ENCODE measurements around the gene ARHGDIG.
"Not testable (repeated sequence)": the region's sequence is repeated elsewhere in the genome, so short reads cannot be mapped to it uniquely, and the experiment has no call there.

The ARHGDIG gene

DNA sequence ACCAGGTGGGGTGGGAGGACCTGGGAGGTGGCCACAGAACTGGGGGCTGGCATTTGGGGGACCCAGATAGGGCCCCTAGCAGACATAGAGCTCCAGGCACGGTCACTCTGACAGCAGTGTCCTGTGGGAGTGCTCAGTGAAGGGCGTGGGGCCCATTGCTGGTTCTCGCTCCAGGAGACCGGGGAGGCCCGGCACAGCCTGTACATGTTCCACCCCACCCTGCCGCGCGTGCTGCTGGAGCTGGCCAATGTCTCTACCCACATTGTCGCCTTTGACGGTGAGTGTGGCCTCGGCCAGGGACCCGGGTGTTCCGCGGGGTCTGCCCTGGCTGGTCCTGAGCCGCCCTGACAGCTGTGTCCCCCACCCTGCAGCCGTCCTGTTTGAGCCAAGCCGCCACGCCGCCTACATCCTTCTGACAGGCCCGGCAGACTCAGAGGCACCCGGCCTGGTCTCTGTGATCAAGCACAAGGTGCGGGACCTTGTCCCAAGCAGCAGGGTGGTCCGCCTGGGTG lies 15.9 kb upstream of the ARHGDIG start:
- DNase-seq: no peak

DNA sequence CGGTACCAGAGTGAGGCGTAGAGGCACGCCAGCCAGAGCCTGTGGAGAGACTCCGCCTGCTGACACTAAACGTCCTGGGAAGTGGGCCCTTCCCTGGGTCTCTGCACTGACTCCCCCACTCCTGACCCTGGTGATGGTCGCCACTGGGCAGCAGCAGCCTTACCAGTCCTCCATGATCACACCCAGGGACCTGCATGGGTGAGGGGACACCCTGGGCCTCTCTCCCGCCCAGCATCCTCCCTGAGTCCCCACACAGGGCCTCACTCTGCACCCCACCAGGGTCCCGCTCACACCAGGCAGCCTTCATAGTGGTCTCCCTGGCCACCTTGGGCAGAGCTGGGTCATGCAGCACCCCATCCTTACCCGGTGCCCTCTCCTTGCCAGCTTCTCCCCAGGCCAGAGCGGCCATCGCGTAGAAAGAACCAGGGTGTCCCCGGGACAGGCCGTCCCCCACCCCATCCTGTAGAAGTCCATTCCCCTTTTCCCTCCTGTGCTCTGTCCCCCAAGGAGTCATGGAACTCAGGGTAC lies 15.3 kb upstream of the ARHGDIG start:
- DNase-seq: no peak

DNA sequence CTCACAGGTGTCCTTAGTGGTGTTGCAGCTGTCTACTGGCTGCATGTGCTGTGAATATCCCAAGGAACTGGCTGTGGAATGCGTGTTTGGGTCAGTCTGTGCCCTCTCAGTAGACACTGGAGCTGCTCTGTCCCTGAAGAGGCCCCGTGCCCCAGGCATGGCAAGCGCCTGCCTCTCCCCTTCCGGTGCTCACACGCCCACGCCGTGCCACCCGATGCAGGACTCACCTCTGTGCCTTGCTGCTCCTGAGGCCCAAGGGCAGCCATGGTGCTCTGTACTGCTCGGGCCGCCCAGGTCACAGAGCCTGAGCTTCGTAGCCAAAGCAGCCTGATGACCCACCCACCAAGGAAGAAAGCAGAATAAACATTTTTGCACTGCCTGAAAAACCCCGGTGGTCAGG lies 14.7 kb upstream of the ARHGDIG start:
- DNase-seq: no peak

DNA sequence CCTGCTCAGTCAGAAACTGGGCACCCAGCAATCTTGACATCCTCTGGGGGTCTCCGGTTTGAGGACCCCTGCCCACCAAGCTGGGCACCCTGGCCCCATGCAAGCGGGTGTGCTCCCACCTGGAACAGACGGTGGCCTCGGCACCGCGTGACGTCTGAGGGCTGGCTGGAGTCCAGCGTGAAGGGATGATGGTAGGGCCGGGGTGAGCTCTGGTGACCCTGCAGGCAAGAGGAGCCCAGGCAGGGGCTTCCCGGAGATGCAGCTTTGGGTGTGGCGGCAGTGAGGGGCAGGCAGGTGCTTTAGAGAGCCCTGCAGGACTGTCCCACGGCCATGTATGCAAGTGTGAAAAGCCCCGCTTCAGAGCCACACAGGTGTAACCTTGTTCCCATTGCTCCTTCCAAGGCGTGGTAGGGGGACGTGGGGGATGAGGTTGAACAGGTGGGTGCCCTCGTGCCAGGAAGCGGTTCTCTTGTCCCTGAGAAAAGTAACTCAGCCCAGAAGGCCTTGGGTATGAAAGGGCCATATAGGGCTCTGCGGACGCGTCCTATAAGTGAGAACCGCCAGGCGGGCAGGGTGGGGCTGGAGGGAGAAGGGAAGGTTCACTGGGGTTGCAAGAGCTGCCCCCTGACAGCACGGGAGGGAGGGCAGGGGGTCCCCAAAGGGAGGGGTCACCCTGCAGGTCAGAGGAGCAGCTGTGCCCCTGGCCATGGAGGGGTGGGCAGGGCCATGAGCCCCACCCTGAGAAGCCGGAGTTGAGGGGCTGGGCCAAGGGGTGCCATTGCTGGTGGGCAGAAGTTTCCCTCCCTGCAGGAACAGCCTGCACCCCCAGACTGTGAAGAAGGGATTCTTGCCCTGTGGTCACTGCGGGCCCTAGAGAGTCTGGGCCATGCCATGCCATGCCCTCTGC lies 13.9 kb upstream of the ARHGDIG start:
- no peak for DNase-seq

DNA sequence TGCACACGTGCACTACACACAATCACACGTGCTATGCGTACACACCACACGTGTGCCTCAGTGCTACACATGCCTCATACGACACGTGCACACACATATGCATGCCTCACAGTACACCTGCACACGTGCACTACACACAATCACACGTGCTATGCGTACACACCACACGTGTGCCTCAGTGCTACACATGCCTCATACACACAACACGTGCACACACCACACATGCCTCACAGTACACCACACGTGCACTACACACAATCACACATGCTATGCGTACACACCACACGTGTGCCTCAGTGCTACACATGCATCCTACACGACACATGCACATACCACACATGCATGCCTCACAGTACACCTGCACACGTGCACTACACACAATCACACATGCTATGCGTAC lies 12.8 kb upstream of the ARHGDIG start:
- DNase-seq: not testable (repeated sequence)

DNA sequence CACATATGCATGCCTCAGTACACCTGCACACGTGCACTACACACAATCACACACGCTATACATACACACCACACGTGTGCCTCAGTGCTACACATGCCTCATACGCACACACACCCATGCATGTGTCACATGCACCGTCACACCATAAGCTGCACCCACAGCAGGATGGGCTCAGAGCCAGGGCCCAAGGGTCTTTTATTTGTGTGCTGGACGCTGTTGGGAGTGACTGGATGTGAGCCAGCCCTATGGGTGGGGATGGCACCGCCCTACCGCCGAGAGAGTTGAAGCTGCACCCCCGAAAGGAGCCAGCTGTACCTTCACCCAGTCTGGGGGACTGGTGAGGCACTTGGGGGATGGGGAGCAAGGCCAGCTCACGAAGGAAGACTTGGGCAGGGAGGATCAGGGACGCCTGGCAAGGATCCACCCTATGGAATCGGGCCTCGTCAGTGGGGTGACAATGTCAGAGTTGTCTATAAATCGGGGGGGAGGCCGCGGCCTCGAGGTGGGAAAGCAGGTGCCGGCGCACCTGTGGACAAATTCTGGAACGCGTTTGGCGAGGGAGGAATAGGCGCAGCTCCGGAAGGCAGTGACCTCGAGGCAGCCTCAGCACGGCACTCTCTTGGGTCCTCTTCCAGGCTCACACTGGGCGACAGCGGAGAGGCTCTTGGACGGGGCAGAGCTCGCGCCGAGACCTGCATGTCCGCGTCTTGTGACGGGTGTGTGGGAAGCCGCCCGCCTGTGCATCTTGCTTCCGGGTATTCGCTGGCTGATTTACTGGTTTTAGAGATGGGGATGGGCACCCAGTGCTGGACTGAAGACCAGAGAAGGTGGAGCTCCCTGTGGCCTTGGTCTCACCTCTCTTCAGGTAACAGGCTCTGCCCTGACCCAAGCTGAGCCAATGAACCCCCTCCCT lies 12.0 kb upstream of the ARHGDIG start:
- no peak for DNase-seq

DNA sequence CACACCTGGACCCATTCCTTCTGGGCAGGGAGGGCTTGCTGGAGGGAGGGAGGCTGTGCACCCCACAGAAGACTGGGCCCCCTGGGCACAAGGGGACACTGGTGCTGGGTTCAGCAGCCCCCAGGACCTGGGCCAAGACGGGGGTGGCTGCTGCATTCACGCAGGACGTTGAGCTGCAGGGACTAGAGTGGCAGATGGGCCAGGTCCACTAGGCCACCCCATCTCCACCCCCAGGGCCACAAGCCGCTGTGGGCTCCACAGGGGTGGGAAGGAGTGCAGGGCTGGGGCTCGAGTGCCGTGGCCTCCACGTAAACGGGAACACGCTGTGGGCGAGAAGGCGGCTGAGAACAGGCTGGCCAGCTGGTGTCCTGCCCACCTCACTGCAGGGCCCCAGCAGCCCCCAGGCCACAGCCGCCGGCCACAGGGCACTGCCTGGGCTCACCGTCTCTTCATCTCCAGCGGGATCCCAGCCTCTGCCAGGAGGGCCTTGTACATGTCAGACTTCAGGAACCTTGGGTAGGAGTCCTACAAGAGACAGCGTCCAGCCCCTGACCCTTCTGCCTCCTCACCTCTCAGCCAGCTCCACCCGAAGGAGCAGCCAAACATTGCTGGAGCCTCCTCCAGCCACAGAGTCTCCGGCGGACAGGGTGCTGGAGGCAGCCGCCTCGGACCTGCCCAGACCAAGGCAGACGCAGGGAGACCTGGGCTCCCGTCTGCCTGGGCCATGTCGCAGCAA lies 11.2 kb upstream of the ARHGDIG start:
- DNase-seq: no peak

DNA sequence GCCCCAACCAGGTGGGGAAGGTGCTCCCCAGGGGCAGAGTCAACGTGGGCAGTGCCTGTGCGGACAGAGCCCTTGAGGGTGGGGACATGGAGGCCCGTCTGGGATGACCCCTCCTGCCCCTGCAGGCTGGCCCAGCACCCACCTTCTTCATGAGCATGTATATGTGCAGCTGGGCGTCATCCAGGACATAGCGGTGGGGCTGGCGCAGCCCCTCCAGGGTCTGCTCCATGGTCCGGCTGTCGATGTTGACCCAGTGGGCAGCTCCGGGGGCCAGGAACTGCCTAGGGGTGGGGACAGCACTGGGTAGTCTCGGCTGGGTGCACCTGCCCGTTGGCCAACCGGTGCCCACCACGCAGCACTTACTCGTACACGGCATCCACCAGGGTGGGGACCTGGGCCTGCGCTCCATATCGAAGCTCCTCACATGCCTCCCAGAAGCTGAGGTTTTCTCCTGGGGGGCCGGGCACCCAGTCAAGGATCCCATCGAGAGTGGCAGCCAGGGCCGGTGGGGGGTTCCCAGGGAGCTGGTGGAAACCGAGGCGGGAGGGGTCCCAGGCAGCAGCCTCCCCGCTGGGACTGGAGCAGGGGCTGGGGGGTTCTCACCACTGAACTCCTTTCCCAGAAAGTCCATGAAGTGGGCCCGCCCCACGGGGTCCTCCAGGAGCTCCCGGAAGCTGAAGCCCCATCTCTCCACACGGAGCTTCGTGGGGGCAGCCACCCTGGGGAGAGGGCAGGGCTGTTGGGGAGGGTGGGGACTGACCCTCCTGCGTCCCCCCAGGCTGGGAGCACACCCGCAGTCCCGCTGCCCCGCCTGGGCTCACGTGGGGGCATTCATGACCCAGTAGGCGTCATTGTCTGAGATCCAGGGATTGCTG lies 9.8 kb upstream of the ARHGDIG start:
- no peak for DNase-seq

DNA sequence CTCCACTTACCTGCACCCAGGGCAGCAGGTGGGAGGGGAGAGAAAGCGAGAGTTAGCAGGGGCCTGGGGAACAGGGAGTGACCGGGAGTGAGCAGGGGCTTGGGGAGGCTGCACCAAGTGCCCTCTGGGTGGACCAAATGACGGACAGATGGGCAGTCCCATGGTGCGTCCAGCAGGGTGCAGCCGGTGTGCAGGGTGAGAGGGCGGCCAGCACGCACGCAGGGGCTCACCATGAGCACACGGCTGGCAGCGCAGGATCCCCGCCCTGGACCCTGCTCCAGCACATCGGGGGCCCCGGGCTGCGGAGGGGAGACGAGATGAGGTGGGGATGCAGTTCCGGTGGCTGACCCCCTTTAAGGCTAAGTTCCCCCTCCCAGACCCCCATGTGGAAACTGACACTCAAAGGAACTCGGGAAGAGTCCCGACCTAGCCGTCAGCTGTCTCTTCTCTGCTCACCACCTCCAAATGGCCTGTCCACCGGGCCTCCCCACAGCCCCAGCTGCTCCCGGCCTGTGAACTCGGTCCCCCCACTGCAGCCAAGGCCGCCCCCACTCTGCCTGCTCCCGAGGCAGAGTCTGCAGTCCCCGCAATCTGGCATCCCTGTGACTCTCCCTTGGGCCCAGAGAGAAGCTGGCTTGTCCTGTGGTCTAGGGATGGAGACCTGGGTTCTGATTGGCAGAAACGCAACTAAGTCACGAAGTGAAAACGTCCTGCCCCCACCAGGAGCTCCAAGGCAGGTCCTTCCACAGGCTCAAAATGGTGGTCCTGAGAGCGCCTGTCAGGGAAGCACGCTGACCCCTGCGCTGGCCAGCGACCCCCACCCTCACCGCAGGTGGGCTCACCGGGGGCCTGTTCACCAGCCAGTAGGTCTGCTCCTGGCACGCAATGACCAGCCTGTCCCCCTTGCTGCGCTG lies 7.5 kb upstream of the ARHGDIG start:
- no peak for DNase-seq

DNA sequence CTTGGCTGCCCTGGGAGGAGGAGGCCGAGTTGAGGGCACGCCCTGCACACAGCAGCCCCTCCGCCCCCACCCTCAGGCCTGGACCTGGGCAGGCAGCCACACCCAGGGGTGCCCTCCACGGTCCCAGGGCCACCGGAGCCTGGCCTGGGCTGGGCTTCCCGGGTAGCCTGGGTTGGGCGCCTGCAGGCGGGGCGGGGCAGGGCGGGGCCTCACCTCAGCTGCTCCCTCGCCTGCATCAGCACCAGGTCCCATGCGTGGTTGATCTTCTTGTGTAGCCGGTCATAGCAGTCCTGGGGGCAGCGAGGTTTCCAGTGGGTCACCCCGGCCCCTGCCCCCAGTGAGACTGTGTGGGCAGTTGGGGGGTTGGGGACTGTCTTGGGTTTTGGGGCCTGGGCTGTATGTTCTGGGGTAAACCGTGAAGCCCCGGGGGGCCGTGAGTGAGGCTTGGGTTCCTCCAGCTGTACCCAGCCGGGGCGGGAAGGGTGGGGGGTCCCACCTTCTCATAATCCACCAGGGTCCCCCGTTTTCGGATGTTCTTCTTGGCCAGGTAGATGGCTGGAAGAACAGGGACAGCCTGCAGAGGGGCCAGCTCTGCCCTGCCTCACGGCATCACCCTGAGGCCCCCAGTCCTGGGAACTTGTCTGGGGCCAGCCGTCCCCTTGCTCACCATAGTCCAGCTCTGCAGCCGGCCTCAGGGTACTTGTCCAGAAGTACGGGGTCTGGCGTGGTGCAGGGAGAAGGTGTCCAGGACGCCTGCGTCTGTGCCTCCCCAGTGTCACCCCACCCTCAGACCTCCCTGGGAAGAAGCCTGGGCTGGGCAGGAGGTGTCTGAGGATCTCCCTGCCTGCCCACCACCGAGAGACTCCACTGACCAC lies 6.6 kb upstream of the ARHGDIG start:
- DNase-seq: no peak

DNA sequence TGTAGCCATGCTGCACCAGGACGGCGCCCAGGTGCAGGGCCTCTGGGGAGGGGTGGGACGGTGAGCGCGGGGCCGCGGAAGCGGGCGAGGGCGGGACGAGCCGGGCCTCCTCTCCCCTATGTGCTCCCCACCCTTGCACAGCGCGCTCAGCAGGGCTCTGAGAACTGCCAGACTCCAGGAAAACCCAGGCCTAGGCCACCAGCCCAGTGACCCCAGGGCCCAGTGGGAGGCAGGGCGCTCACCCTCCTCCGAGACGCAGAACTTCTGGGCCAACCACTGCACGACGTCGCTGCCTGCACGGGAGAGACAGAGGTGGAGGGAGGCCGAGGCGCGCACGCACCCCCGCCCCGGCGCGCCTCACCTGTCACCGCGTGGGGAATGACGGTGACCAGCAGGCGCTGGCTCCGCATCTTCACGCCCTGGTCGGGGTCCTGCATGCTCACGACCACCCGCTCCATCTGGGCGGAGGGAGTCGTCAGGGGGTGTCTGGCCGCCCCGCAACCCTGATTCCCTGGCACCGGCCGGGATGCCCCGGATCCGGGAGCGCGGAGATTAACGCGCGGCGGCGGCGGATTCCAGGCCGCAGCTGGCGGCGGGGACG lies 5.2 kb upstream of the ARHGDIG start:
- no peak for DNase-seq

DNA sequence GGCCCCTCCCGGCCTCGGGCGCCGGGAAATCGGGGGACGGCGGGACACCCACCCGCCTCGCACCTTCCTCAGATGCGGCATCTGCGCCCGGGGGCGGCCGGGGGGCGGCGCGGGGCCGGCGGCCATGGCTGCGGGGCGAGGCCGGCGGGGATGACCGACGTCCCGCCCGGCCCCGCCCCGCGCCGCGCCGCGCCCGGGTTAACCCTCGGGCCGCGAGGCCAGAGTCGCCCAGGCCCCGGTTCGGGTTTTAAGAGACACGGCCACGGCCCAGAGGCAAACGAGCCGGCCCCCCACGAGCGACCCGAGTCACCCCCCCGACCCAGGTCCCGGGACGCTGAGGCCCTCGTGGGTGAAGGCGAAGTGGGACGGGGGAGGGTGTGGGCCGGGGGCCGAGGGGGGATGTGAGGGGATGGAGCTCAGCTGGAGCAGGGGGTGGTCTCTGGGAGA lies 4.6 kb upstream of the ARHGDIG start, which contains the start of gene RGS11:
Gene RGS11 (minus strand): TSS at position 159 of the 447 bp plus-strand sequence. CDS start 33 bp downstream, at position 126.
- DNase-seq: no peak

DNA sequence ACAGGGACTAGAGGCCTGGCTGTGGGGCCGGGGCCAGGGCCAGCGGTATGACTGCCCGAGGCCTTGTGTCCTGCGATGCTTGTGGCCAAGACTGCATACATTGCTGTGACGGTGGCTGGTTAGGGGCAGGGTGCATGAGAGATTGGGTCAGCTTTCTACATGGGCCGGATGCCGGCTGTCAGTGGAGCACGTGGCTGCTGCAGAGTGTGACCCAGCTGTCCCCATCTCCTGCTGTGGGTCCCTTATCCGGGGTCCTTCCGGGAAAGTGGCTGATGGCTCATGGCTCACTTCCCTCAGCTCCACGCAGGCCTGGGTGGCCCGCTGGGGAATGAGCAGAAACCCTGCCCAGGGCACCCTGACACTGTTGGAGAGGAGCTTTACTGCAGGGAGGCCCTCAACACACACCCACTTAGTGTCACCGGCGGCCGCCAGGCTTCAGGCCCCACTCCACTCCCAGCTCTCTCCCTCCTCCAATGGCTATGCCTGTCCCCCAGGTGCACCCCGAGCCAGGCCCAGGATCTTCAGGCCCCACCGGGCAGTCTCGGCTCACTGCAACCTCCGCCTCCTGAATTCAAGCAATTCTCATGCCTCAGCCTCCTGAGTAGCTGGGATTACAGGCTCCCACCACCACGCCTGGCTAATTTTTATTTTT lies 3.8 kb upstream of the ARHGDIG start:
- DNase-seq: no peak

DNA sequence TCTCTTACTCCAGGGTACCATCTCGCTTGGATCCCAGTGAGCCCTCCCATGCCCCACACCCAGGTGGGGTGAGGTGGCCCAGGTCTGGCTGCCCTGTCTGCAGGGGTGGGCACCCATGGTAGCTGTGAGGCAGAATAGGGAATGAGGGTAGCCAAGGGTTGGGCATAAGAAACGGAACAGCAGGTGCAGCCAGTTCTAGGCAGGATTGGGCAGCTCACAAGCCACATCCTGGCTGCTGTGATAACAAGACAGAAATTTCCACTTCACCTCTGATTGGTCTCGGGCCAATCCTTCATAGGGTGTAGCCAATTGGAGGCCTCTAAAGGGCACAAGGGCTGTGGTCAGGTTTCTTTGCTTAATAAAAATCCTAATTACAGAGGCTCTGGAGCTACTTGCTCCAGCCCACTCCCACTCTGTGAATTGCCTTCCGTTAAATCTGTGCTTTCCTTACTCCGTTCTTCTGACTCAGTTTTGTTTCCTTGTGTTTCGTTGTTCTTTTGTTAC lies 1.5 kb upstream of the ARHGDIG start:
- no peak for DNase-seq

DNA sequence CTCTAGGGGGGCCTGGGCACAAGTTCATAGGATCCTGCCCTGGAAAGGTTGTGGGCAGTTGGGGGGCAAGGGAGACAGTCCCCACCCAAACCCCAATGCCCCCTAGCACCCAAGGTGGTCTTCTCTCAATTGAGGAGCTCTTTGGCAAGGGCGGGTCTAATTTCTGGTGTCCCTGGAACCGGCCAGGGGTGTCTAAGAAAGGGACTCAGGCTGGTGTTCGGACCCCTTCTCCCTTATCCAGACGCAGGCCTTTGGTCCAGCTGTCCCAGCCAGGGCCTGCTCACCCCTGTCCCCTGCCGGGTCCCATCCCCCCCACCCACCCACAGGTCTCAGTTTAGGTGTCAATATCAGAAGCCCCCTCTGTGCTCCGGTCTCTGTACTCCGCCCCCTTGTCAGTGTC lies 860 bp upstream of the ARHGDIG start:
- no peak for DNase-seq

DNA sequence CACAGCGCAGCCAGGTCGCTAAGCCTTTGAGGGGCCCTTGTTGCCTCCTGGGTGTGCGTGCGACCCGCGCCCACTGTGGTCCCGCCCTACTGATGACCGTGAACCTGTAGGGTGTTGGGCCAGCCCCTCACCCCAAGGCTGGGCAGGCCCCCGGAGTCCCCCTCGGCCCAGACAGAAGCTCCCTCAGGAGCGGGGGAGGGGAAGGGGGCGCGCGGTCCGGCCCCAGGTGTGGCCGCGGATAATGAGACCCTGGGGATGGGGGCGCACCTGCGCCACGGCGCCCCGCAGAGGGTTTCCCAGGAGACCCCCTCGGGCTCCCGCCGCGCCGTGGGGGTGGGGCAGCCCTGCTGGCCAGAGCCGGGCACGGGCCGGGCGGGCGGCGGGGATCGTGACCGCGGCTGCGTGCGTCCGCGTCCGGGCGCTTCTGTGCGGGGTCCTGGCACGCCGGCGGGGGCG lies 358 bp upstream of the ARHGDIG start:
- no peak for DNase-seq

DNA sequence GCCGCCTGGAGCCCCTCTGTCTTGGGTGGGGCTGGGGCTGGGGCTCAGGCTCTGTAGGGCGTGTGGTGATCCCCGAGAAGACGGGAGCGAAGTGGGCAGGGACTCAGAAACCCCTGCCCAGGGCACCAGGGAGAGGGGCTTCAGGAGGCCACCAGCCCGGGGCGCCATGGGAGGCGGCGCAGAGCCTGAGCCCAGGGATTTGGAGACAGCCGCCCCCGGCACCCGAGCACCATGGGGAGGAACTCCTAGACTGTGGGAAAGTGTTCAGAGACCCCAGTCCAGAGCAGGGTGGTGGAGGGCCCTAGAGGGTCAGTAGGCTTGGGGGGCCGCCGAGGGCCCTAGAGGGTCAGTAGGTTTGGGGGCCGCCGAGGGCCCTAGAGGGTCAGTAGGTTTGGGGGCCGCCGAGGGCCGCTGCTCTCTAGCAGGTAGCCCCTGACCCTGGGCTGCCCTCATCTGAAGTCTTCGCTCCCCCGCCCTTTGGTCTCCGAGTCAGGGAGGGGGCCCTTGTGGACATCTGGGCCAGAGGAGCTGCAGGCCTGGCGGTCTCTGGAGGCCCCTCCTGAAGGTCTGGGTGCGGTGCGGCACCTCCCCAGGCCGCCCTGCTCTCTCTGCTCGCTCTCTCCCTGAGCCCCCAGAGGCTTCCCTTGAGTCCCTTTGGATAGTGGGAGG lies 734 bp downstream of the ARHGDIG start:
- DNase-seq: no peak

Measured in SIG-M5 (cell line).